NCI-H345 (cell line): ENCODE results near the gene WFIKKN1.
A peak's percentile ranks its signal among the peaks of the same experiment; 100 is the strongest.

Source experiments
- DNase-seq: peaks from one replicate; lab custom pipeline; 2025; lab: John Stamatoyannopoulos, UW

Gene WFIKKN1

GRCh38 chr16:657487-657886, 26.7 kb downstream of the WFIKKN1 start:
- DNase-seq: no peak

- no peak for DNase-seq
Observed at GRCh38 chr16:658679-659571, 28.1 kb downstream of the WFIKKN1 start.

GRCh38 chr16:659618-660017, 28.8 kb downstream of the WFIKKN1 start:
- DNase-seq: no peak

GRCh38 chr16:660132-660458, 29.3 kb downstream of the WFIKKN1 start:
- peak; percentile 9 for DNase-seq

- peak; percentile 19 for DNase-seq
Observed at GRCh38 chr16:660459-661183, 29.8 kb downstream of the WFIKKN1 start.

GRCh38 chr16:661184-661821, 30.5 kb downstream of the WFIKKN1 start:
- no peak for DNase-seq

GRCh38 chr16:662095-662494, 31.3 kb downstream of the WFIKKN1 start:
- no peak for DNase-seq

- DNase-seq: no peak
Observed at GRCh38 chr16:662597-662996, 31.8 kb downstream of the WFIKKN1 start.

GRCh38 chr16:666572-666971, 35.8 kb downstream of the WFIKKN1 start:
- no peak for DNase-seq

- no peak for DNase-seq
Observed at GRCh38 chr16:667113-667779, 36.5 kb downstream of the WFIKKN1 start.

GRCh38 chr16:667780-668518, 37.2 kb downstream of the WFIKKN1 start, which contains the start of gene RHOT2:
RHOT2 (plus strand) TSS chr16:668132; CDS start chr16:668200, 68 bp downstream.
- DNase-seq: peak; percentile 93

GRCh38 chr16:668519-669171, 37.9 kb downstream of the WFIKKN1 start:
- no peak for DNase-seq

GRCh38 chr16:669666-670065, 38.9 kb downstream of the WFIKKN1 start:
- DNase-seq: no peak

GRCh38 chr16:670485-671352, 39.9 kb downstream of the WFIKKN1 start:
- DNase-seq: no peak

- DNase-seq: no peak
Observed at GRCh38 chr16:671353-672131, 40.8 kb downstream of the WFIKKN1 start.

- DNase-seq: no peak
Observed at GRCh38 chr16:672371-672770, 41.6 kb downstream of the WFIKKN1 start.

- no peak for DNase-seq
Observed at GRCh38 chr16:672851-673250, 42.1 kb downstream of the WFIKKN1 start.

- no peak for DNase-seq
Observed at GRCh38 chr16:673399-673991, 42.7 kb downstream of the WFIKKN1 start.
